GM18951 (cell line): ENCODE data around the gene FADS2.

Experiments
- POLR2A ChIP-seq: IDR thresholded peaks from 4 replicates; pipeline ENCODE4 v1.6.1; 2011; ENCODE audit warnings: mild to moderate bottlenecking; ENCODE audit not compliant: insufficient read length, insufficient read depth; ENCODE audit errors: extremely low read depth
- in situ Hi-C: fragments of 300-500 bp; cut with MboI; formaldehyde crosslinking; loops from one replicate; pipeline ENCODE4 v1.12.0; 2022; ENCODE audit warnings: low sequenced_read_pairs, mixed read lengths, inconsistent platforms; ENCODE audit not compliant: unreplicated experiment

Gene FADS2

GRCh38 chr11:61866958-61867343 lies 38.9 kb downstream of the FADS2 start:
- TF ChIP-seq POLR2A = no peak

GRCh38 chr11:61868571-61869428 lies 40.7 kb downstream of the FADS2 start:
- TF ChIP-seq POLR2A = no peak
- in situ Hi-C loops = no loop called here

More at GRCh38 chr11:61866958-61867343, 38.9 kb downstream of the FADS2 start:
- in situ Hi-C loops = no loop called here

GRCh38 chr11:61869429-61869707 lies 41.3 kb downstream of the FADS2 start:
- in situ Hi-C loops = no loop called here
- TF ChIP-seq POLR2A = no peak

GRCh38 chr11:61869708-61870451 lies 41.8 kb downstream of the FADS2 start:
- TF ChIP-seq POLR2A = no peak
- in situ Hi-C loops = no loop called here

DNA sequence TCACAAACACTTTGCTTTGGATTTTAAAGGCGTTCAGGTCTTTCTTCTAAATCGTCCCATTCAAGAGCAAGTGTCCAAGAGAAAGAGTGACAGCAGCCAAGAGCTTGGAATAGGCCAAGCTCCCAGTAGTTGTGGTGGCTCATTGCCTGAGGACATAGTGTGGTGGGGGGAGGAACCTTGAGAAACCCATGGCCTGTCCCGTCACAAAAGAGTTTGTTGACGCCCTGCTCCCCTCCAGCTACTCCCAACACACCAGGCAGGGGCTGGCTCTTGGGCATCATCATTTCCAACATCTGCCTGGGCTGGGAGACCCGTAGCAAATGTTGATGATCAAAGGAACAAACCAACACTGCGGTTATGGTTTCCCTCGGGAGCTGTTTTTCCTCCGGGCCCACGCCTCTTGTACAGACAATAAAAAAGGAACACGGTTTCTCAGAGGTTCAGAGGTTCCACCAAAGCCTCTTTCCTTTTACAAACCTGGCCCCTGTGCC lies 42.5 kb downstream of the FADS2 start:
- TF ChIP-seq POLR2A = no peak
- in situ Hi-C loops = no loop called here

DNA sequence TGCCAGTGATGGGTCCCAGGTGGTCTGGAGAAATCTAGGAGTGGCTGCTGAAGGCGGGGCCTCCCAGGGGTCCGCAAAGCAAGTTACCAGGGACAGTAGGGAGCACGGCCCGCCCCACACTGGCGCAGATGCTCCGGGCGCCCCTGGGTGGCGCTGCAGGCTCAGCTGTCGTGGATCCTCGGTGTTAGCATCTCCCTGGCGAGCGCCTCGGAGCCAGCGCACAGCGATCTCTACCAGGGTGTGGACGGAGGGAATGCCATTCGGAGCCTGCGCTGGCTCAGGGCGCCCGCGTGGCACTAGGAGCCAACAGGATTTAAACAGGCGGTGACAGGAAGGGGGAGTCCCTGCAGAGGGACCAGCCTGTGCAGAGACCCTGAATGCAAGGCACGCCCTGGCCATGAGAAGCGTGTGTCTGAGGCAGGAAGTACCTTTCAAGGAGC lies 43.1 kb downstream of the FADS2 start:
- TF ChIP-seq POLR2A = no peak
- in situ Hi-C loops = no loop called here

DNA sequence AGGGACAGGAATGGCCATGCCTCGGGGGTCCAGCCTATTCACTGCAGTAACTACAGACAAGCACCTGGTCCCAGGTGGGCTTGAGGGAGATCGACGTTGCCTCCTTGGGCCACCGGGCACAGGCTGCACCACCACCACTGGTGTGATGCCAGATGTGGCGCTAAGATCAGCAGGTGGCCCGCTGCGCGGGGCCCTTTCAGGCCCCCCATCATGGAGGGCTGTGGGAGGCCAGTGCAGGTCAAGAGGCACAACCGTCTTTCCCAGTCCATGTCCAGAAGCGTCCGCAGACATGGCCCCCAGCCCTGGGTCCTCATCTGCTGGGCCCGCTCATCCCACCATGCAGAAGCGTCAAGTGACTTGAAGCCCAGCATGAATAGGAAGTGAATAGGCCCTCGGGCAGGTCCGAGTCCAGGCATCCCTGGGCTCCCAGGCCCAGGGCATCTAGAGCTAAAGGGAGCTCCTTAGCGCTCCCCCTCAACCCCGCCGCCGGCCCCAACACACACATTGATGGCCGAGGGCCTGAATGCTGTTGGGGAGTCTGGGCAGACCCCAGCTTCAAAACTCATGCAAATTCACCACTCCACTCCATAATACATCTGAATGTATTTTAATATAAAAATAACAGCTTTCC lies 45.0 kb downstream of the FADS2 start:
- in situ Hi-C loops = no loop called here
- TF ChIP-seq POLR2A = no peak

DNA sequence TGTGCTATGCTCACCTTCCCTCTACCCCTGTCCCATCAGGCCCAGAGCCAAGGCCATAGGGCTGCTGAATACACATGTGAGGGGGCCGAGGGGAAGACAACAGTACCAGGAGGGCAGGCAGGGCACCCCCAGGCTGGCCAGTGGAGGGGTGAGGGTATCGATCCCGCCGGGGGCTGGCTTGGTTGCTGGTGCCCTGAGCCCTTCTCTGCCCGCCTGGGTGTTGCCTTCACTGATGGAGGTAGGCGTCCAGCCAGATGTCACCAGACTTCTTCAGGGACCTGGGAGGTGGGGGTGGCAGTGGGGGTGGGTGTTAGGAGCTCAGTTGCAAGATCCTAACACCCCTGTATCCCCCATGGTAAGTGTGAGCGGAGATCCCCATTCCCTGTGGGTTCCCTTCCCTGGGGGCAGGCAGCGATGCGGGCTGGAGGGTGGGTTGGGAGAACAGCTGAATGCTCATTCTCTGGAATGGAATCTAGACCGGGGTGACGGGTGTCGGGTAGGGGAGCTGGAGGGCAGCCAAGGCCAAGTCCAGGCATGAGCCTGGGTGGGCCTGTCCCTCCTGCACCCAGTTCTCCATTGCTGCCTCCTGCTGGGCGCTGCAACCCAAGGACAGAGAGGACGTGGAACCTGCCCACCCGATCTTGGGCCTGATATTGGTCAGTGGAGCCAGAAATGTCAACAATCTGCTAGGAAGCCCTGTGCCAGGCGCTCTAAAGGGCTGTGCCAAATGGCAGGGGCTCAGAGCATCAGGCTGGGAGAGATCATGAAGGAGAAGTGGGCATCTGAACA lies 45.7 kb downstream of the FADS2 start:
- TF ChIP-seq POLR2A = no peak
- in situ Hi-C loops = no loop called here

DNA sequence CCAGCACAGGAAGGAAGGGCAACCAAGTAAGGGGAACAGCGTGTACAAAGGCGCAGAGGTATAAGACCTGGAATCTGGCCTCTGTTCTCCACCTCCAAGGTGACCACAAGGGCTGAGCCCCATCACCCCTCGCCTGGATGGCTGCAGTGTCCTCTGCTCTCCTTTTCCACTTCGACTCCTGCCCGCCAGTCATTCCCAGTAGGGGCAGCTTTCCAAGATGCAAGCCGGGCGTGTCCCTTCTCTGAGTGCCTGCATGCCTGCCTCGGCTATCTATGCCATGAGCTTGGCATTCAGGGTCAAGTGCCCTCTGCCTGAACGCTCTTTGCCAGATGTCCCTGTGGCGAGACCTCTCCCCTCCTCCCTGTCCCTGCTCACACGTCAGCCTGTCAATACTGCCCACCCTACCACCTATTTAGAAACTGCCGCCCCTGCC lies 46.3 kb downstream of the FADS2 start:
- in situ Hi-C loops = no loop called here
- TF ChIP-seq POLR2A = no peak

DNA sequence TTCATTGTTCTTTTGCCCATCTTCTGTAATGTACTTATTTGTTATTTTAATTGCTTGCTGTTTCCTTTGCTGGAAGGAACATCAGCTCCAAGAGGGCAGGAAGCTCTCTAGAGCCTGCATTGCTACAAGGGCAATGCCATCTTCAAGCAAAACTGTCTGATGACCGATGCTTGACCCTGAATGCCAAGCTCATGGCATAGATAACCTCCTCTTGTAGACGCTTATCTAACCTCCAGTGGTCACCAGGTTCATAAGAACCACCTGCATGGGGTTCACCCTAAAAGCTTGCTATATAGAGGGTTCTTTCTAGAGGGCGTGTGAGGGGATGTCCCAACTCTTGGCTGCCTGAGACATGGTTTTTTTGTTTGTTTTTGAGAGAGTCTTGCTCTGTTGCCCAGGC lies 46.8 kb downstream of the FADS2 start:
- TF ChIP-seq POLR2A = no peak
- in situ Hi-C loops = no loop called here

GRCh38 chr11:61875698-61876097 lies 47.6 kb downstream of the FADS2 start:
- no peak for TF ChIP-seq POLR2A
- in situ Hi-C loops = no loop called here

- no peak for TF ChIP-seq POLR2A
- in situ Hi-C loops = no loop called here
Measured at GRCh38 chr11:61879152-61879551, 51.1 kb downstream of the FADS2 start.

DNA sequence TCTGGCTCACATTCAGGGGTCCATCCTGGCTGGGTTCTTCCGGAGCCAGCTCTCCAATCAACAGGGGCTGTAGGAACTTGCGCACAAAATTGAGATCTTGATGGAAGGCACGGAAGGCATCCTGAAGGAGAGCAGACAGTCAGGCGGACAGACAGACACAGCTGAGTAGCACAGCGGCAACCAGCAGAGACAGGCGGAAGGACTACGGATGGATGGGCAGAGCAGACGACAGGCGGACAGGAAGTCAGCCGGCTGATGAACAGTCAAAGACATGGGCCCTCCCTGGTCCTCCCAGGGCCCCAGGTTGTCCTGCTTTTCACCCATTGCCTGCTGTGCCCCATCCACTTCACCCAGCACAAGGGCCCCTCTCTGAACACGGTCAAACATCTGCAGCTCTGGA lies 51.9 kb downstream of the FADS2 start:
- in situ Hi-C loops = no loop called here
- no peak for TF ChIP-seq POLR2A
